GM21515 (cell line): Measurements from ENCODE around the gene SP110.
"Not testable (repeated sequence)": the region's sequence is repeated elsewhere in the genome, so short reads cannot be mapped to it uniquely, and the experiment has no call there.

Experiments used
- ATAC-seq: cut with Tn5 transposase; IDR thresholded peaks from one replicate; pipeline ENCODE4 v1.9.1; 2021; ENCODE audit not compliant: unreplicated experiment

SP110 gene

DNA sequence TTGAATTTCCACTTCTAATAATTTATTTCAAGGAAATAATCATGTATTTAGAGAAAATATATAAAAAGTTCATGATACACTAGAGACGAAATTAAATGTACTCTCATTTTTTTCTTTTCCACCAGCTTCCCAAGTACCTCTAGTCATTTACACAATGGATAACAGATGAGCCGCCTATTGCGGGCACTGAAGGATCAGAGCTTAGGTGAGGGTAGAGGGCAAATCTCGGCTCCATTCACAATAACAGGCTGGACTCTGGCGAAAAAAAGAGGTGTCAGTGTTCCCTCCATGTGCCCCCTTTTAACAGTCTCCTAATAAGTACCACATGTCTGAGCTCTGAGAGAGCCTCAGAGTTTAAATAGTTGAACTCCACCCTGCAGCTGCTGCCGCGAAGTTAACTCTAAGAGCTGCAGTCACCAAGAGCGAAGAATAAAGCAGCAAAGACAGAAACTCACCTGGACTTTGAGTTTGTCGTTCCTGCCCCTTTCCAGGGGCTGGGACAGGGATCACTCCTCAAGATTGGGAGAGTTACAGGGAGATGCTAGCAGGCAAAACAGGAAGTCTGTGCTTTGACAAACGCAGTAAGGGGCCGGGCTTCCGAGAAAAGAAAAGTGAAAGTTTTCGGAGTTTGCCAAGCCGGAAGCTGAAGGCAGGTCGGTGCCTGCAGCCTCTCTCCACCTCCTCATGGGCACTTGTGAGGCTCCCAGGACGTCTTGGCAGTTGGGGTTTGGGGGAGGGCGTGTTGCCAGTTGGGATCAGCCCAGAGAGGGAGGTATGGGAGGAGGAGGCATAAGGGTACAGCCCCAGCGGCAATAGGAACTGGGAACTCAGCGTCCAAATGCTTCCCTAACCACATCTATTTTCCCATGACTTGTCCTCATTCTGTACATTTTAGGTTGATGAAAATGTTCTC lies at the start of gene SP110:
SP110 (minus strand) TSS at position 566 of the 913 bp plus-strand sequence. CDS start 3,057 bp downstream, outside the sequence.
- peak; percentile 75 for ATAC-seq

DNA sequence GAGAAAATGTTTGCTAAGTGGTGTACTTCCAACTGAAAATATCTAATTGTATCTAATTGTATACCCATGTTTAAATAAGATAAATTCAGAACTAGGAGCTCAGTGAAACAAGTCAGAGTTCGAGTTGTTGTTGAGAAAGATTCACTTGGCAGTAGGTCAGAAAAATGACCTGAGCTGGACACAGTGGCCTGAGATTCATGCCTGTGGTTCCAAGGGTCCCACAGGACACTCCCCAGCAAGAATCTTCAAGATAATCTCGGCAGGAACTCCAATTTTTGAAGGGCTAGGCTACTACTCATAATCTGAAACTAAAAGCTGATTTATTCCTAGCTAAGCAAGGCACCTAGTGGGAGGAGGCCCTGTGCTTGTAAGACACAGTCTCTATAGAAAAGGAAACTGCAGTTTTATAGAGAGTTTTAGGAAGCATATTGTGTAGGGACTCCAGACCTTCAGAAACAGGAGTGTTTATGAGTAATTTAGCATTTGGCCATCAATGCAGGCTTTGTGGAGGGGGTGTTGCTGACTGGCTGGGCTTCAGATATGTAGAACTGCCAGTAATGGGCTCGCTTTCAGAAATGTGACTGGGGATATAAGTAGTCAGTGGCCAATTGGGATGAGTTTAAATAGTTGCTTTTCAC lies 48.9 kb upstream of the SP110 start:
- peak; percentile 61 for ATAC-seq

DNA sequence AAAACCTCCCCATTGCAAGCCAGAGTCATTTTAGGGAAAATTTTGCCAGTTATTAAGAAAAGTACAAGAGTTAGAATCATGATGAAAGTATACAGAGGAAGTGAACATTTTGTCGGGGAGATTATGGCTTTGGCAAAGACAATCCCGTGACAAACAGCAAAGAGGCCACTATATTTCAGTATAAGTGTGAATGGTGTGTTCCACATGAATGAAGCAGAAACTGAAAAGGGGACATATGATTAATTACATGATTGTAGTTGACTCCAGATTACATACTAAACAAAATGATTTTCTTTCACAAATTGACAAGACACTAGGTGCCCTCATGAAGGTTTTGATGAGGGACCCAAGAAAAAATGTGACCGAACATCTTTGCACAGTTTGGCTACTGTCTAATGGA lies 47.8 kb upstream of the SP110 start:
- peak; percentile 55 for ATAC-seq

DNA sequence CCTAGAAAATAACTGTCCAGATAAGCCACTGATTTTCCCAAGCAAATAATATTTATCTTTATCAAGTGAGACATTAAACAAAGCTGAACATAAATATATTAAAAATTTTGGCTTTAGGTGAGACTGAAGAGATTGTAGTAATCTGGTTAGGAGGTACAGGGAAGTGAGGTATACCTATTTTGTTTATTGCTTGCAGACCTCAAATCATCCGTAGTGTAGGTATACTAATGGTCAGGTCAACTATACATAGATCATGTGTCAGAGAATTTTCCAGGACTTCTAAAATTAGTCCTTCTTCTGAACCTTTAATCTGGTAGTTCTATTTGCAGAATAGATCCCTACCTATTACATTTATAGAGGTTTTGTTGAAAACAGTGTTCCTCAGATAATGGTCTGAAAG lies 47.3 kb upstream of the SP110 start:
- ATAC-seq = peak; percentile 27

DNA sequence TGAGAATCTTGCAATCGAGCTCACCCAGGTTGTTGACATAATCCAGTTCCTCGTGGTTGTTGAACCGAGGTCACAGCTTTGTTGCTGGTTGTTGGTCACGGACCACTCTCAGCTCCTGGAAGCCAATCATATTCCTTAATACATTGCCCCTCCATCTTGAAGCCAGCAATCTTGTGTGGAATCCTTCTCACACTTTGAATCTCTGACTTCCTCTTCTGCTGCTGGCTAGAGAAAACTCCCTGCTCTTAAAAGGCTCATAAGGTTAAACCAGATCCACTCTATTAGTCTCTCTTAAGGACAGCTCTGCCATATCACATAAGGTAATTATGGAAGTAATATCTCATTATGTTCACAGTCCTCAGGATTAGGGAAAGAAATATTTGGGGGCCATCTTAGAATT lies 46.9 kb upstream of the SP110 start:
- no peak for ATAC-seq

DNA sequence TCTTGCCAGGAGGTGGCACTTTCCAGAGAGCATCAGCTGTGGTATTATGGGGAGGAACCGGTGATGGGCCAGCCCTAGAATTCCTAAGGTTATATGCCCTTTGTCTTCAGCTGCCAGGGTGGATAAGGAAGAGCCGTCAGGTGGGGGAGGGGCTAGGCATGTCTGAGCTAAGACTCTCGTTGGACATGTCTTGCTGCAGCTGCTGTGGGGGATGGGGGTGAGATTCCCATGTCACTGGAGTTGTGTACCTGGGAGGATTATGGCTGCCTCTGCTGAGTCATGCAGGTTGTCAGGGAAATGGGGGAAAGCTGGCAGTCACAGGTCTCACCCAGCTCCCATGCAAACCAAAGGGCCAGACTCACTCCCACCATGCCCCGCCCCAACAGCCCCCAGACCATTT lies 45.2 kb upstream of the SP110 start:
- not testable (repeated sequence) for ATAC-seq

DNA sequence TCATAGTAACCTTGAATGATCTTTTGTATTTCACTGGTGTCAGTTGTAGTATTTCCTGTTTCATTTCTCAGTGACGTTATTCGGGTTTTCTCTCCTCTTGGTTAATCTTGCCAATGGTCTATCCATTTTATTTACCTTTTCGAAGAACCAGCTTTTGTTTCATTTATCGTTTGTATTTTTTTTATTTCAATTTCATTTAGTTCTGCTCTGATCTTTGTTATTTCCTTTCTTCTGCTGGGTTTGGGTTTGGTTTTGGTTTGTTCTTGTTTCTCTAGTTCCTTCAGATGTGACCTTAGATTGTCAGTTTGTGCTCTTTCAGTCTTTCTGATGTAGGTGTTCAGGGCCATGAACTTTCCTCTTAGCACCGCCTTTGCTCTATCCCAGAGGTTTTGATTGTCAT lies 42.5 kb upstream of the SP110 start:
- ATAC-seq = no peak

DNA sequence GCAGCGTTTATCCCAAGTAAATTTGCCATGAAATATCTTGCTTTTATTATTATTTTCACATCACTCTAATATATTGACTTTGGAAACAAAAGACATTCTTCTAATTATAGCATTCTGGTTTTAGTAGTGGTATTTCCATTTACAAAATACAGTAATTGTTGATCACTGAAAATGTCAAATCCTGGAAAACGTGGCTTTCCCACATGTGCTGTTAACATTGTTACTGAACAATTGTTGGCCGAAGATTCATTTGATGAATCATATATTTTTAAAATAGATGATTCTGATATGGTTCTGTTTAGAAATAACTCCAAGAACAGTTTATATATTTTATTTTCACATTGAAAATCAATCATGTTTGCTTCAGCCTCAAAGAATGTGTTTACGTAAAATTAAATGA lies 38.7 kb upstream of the SP110 start:
- no peak for ATAC-seq

DNA sequence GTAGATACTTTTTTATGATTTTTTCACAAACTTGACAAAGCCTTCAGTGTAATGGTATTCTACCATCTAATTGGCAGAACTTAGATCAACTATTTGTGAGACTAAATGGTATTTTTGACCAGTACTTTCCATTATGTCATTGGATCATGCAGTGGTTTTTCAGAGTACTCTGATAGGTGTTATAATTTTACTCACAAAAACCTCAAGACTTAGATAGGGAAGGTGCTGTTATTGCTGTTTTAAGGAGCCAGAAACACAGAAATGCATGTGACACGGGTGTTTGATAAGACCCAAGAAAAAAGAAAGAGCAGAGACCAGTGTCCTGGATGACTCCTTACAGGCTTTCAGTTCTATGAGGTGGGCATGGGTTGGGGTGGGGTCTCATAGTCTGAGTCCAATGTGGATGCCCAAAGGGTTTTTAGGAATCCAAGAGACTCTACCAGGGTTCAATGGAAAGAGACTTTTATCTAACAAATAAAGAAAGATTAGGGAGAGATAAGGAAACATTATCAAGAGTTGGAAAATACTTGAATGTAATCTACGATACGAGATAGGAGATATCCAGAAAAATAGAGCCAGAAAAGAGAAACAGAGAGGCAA lies 37.0 kb upstream of the SP110 start:
- no peak for ATAC-seq

DNA sequence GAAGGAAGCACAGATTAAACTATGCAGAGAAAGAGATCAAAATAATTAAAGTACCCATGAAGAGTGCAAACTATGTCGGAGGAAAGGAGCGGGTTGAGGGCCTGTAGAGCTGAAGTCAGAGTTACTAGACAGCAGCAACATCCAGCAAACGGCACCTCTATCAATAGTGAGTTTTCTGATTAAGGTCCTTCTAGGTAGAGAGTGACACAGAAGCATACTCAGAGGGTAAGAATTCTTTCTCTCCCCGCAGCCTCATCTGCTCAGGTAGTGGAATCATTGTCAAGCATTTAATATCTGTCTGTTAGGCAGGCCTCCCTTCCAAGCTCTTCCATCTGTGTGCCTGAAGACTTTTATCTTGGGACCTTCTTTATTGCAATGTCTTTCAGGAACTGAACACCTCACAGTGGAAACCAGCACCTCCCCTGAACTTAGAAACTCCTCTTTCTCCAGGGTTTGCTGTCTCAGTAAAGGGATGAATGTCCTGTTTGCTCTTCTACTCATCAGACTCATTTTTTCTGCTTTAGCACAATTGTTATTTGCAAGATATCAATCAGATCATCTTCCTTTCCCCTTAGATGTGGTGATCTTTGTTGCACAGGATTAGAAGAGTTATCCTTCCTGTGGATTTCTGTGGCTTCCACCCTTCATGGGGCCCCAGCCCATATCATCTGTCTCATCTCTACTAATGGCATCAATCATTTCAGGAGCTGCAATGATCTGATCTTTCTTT lies 34.5 kb upstream of the SP110 start:
- ATAC-seq = no peak

DNA sequence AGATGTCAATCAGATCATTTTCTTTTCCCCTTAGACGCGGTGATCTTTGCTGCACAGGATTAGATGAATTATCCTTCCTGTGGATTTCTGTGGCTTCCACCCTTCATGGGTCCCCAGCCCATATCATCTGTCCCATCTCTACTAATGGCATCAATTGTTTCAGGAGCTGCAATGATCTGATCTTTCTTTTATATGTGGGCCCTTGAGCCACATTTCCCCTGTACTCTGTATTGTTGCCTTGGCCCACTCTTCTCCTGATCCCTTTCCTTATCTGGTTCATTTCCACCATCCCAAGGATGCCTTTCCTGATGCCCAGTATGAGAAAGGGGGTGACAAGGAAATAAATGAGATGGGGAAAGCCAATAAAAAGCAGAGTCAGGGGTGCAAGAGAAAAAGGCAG lies 30.4 kb upstream of the SP110 start:
- no peak for ATAC-seq

DNA sequence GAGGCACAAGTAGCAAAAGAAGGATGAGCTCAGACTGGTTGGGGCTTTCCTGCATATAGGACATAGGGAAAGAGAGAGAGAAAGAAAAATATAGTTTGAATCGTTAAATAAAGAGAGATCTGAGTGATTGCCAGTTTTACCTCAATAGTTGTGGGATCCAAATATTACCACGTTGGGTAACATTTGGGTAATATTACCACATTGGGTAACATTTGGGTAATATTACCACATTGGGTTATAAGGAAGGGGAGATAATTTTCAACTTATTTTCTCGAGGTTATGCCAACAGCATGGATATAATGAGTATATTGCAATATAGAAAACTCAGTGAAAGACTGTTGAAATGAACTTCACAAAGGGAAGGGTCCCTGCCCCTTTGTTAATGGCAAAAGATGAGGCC lies 26.4 kb upstream of the SP110 start:
- ATAC-seq = no peak

DNA sequence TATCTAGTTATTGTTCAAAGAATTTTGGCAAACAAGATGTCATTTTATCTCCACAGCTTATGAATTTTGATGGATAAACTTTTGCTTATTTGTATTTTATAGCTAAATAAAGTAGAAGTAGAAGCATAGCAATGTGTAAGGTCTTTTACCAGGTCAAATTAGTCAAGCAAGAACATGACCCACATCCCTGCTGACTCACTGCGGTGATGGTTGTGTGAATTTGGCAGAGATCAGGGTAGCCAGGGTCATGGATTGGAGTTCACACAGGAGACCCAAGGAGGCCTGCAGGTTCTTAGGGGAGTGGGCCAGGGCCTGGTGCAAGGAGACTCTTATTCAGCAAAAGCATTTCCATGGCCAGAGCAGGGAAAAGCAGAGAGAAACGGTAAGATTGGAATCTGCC lies 24.4 kb upstream of the SP110 start:
- ATAC-seq = no peak

DNA sequence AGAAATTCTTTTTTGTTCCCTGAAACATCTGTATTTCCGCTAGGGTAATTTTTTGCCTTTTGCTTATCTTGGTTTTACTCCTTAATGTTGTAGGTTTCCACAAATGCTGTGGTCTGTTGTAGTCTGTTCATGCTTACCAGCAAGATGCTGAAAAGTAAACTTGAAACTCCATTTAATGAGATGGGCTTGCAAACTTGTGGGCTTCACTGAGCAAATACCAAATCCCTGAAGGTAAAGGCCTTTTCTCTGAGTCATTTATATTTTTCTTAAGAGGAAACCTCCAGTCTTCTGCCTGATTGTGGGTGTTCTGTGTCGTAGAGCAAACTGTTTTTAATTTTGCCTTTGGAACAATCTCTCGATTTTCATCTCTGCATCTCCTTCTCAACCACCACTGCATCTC lies 15.1 kb upstream of the SP110 start:
- no peak for ATAC-seq

DNA sequence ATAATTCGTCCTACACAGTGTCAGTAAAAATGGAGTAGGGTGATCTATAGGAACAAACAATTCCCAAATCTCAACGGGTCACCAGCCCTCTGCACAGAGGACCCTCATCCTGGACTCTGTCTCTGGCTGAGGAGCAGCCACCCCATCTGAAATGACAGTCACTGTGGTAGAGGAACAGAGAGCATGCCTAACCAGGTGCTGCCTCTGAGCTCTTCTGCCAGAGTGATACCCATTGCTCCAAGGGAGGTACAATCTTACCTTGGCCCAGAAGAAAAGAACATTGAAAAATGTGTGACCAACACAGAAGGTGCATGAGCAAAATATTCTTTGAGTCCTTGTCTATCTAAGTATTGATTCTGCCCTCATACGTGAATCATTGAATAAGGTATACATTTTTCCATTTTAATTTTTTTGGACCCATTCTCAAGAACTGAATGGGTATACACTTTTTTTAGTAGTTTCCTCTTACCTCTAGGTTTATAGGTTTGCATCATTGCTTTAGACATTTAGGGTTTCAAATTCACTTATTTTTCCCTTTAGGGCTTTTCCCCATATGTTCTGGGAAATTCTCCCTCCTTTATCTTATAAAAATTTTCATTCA lies 14.4 kb upstream of the SP110 start:
- ATAC-seq = no peak

DNA sequence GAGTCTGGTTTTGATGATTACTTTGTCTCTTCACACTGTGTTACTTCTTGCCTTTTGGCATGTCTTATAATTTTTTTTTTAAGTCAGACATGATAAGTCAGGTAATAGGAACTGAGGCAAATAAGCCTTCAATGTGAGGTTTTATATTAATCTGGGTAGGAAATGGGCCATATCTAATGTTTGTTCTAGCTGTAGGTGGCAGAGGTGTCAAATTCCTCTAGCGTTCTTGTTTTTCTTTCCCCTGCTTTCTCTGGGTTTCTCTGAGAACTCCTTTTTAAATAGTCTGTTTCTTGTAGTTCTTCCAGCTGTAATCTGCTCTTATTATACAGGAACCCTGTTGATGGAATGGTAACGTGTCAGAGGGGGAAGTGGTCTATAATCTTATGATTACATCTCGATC lies 11.5 kb upstream of the SP110 start:
- ATAC-seq = no peak

DNA sequence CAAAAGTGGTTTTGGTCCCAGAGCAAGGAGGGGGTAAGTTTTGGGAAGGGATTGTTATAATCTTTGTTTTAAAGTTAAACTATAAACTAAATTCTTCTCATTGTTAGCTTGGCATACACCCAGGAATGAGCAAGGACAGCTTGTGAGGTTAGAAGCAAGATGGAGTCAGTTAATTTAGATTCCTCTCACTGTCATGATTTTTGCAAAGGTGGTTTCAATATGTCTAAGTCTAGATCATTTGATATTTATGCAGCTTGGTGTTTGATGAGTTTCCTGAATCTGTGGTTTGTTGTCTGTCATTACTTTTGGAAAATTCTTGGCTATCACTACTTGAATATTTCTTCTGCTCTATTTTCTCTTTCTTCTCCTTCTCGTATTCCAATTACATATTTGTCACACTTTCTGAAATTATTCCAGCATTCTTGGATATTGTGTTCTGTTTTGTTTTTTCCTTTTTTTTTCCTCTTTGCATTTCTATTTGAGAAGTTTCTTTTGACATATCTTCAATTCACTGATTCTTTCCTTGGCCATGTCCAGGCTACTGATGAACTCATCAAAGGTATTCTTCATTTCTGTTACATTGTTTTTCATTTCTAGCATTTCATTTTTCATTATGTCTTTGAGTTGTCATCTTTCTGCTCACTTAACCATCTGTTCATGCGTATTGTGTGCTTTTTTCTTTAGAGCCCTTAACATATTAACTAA lies 10.9 kb upstream of the SP110 start:
- no peak for ATAC-seq

DNA sequence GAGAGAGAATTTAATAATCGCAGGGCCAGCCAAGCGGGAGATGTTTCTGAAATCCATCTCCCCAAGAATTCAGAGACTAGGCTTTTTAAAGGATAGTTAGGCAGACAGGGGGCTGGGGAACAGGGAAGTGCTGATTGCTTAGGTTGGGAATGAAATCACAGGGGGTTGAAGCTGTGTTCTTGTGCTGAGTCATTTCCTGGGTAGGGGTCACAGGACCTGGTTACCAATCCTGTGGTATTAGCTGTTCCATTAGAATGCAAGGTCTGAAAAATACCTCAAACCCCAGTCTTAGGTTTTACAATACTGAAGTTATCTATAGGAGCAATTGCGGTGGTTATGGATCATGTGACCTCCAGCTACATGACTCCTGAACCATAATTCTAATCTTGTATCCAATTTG lies 10.3 kb upstream of the SP110 start:
- no peak for ATAC-seq

DNA sequence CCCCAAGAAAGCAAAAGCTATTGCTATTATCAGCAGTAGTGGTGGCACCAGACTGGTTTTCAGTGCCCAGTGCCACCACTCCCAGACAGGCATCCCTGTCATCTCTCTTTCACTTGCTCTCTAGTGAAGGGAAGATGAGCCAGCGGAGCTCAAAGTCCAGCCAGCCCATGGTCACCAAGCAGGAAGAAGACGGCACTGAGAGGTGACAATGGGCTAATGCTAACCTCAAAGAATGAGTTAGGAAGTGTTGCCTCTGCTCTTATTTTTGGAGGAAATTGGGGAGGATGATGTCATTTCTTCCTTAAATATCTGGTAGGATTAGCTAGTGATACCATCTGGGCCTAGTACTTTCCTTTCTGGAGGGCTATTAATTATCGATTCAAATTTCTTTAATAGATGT lies 7.4 kb upstream of the SP110 start:
- ATAC-seq = no peak

DNA sequence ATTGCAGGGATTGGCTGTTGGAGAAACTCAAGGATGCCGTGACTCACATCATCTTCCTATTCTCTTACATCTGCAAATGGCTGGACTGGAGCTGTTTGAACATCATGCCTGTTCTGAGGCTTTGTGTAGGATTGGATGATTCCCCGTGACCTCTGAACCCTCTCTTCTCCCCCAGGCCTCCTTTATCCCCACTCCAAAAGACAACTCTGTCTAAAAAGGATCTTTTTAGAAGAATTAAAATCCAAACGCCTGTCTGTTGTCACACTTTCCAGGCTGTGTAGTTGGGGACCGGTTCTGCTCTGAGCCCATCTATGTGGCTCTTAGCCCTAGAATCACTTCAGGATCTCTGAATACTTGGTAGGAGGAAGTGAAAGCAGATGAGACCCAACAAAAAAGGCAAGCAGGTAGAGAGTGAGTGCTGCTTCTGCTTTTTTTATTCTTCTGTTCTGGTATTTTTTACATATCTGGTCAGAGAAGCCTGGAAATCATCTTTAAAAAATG lies 6.3 kb upstream of the SP110 start:
- peak; percentile 70 for ATAC-seq
